AG10803 (cell line): ENCODE data around the gene CBY2.
A peak's percentile ranks its signal among the peaks of the same experiment; 100 is the strongest.

Experiments used
- DNase-seq: peaks from one replicate; pipeline ENCODE4 v3.0.0; 2010; ENCODE audit warnings: low read depth
- H3K4me3 ChIP-seq: 2 replicates; pipeline ENCODE4 v1.5.1; 2011; ENCODE audit warnings: mild to moderate bottlenecking, low read length, control low read depth
- TF ChIP-seq, protein P1 (sequence below): conservative IDR thresholded peaks from 2 replicates; pipeline ENCODE4 v1.5.1; 2011; ENCODE audit warnings: mild to moderate bottlenecking, low read length, control low read depth, inconsistent platforms

The CBY2 gene

DNA sequence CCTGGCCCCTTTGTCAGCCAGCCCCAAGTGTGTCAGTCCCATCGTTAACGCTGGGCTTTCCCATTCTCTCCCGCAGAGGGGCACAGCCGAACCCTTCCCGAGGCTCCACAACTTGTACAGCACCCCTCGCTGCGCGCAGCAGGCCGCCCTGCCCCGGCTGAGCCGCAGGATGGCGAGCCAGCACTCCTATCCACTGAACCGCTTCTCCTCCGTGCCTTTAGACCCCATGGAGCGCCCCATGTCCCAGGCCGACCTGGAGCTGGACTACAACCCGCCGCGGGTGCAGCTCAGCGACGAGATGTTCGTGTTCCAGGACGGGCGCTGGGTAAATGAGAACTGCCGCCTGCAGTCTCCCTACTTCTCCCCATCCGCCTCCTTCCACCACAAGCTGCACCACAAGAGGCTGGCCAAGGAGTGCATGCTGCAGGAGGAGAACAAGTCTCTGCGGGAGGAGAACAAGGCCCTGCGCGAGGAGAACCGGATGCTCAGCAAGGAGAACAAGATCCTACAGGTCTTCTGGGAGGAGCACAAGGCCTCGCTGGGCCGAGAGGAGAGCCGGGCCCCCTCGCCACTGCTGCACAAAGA lies 11.1 kb downstream of the CBY2 start:
- no peak overlapping the region for H3K4me3 ChIP-seq
- no peak for DNase-seq
- TF ChIP-seq, protein P1, sequence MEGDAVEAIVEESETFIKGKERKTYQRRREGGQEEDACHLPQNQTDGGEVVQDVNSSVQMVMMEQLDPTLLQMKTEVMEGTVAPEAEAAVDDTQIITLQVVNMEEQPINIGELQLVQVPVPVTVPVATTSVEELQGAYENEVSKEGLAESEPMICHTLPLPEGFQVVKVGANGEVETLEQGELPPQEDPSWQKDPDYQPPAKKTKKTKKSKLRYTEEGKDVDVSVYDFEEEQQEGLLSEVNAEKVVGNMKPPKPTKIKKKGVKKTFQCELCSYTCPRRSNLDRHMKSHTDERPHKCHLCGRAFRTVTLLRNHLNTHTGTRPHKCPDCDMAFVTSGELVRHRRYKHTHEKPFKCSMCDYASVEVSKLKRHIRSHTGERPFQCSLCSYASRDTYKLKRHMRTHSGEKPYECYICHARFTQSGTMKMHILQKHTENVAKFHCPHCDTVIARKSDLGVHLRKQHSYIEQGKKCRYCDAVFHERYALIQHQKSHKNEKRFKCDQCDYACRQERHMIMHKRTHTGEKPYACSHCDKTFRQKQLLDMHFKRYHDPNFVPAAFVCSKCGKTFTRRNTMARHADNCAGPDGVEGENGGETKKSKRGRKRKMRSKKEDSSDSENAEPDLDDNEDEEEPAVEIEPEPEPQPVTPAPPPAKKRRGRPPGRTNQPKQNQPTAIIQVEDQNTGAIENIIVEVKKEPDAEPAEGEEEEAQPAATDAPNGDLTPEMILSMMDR, result no peak

DNA sequence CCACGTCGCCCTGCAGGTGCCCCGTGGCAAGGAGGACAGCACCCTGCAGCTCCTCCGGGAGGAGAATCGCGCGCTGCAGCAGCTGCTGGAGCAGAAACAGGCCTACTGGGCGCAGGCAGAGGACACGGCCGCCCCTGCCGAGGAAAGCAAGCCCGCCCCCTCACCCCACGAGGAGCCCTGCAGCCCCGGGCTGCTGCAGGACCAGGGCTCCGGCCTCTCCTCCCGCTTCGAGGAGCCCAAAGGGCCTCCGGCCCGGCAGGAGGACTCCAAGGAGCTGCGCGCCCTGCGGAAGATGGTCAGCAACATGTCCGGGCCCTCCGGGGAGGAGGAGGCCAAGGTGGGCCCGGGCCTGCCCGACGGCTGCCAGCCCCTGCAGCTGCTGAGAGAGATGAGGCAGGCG lies 11.6 kb downstream of the CBY2 start:
- TF ChIP-seq, protein P1, result no peak
- H3K4me3 ChIP-seq, result no peak overlapping the region
- no peak for DNase-seq

DNA sequence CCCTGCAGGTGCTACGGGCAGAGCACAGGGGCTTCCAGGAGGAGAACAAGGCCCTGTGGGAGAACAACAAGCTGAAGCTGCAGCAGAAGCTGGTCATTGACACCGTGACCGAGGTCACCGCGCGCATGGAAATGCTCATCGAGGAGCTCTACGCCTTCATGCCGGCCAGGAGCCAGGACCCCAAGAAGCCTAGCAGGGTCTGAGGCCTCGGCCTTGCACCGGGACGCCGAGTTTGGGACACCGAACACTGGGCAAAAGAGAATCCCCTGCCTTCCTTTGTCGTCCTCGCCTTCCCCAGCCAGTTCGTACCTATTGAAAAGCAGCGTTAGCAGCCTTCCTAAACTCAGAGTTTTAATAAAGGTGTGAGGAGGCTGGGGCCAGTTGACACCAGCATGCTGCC lies 12.1 kb downstream of the CBY2 start:
- H3K4me3 ChIP-seq, result no peak overlapping the region
- DNase-seq, result no peak
- TF ChIP-seq, protein P1, result no peak

DNA sequence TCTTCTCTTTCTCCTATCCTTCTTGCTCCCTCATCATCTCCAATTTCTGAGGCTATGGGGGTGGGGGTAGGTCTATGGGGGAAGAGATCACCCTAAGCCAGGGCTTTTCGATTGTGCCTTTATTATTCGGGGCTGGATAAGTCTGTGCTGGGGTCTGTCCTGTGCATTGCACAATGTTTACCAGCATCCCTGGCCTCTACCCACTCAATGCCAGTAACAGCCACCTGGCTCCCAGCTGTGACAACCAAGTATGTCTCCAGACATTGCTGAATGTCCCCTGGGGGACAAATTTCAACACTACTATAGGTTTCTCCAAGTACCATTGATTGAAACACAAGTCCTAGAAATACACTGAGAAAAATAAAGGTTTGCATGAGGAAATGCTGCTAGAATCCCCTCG lies 13.2 kb downstream of the CBY2 start:
- no peak for DNase-seq
- TF ChIP-seq, protein P1, result no peak

DNA sequence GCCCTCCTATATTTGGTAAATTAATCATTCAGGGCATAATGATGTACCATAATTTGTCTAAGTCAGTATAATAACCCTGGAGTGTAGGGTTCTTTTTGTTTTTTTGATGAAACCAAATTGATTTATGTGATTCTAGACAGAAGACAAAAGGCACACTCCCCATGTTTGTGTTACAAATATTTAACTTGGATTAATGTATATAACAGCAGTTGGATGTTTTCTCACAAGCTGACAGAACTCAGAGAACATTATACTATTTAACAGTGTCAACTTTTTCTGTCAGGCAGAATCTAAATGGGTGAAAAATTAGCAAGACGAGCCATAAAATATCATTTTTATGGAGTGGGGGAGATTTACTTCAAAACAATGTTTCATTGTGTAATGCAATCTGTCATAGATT lies 15.2 kb downstream of the CBY2 start:
- TF ChIP-seq, protein P1, result no peak
- DNase-seq, result no peak
- H3K4me3 ChIP-seq, result no peak overlapping the region

More for the DNA sequence above, 13.2 kb downstream of the CBY2 start:
- H3K4me3 ChIP-seq, result no peak overlapping the region

DNA sequence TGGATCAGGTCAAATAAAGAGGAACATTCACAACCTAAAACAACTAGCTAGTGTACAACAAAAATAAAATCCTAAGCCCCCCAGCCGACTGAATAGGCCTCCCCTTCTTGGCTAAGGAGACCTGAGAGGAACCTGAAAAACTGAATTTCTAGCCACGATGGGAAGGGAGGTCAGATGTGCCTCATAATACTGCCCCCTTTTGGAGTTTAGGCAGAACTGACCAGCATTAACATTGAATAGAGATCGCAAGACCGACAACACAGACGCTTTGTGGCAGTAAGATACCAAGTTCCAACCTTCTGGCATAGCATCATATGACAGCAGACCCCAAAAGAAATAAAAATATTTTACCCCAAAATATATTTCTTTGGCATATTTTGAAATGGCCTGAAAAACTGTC lies 15.9 kb downstream of the CBY2 start:
- TF ChIP-seq, protein P1, result peak; percentile 60
- DNase-seq, result peak; percentile 5
- no peak overlapping the region for H3K4me3 ChIP-seq

DNA sequence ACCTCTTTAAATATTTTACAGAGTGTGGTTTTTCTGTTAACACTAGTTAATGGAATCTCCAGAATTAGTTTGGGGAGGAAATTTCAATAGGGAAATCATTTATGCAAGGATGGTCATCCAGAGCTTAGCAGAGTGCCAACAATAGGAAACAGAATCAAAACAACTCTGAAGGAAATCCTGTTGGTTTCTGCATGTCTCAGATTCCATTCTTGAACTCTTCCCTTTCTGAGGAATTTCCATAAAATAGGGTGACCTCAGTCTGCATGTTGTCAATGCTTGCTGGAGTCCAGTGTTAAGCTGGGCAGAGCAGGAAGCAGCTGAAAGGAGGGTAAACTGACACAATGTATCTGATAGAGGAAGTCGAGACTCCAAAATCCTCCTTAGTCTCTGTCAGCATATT lies 16.9 kb downstream of the CBY2 start:
- DNase-seq, result peak; percentile 48
- no peak overlapping the region for H3K4me3 ChIP-seq
- TF ChIP-seq, protein P1, result no peak
